Measurements from ENCODE around the gene XIRP2.
"Not testable (repeated sequence)": the region's sequence is repeated elsewhere in the genome, so short reads cannot be mapped to it uniquely, and the experiment has no call there.

Gene XIRP2

DNA sequence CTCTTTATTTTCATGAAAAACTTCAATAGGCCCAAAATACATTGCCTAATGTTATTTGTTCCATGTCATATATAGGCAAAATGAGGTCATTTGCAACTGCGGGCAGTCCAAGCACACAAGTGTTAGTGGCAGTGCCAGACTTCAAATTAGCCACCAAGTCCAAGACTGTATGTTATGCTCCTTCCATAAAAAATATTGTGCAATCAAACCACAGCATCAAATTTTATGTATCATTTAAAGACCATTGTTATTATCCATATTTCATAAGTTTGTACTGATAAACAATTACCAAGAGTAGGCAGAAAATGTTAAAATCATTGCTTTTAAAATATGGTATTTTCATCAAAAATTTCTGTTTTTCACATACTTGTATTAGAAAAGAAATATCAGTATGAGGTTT lies 54.1 kb downstream of the XIRP2 start:
- DNase-seq (ENCODE audit: low read depth), result no peak

DNA sequence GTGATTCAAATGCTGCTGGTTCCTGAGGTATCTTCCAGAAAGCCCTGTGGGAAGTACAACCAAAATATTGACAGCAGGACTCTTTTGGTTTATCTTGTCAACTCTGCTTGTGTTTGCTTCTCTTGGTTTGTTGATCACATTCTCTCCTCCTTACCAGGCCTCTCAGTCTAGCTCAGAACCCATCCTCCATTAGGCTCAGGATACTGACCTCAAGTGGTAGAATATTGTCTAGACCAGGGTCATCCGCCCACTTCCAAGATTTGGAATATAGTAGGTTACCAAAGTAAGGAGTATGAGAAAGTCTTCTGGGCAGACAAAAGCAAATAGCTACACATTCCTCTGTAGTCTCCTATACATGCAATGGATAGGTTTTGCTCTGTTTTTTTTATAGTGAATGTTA lies 56.6 kb downstream of the XIRP2 start:
- DNase-seq (ENCODE audit: low read depth), result no peak

- DNase-seq (ENCODE audit: low read depth), result no peak
Observed at GRCh38 chr2:166957686-166958085, 69.4 kb downstream of the XIRP2 start.

- DNase-seq (ENCODE audit: low read depth), result no peak
Observed at GRCh38 chr2:166958986-166959481, 70.8 kb downstream of the XIRP2 start.

DNA sequence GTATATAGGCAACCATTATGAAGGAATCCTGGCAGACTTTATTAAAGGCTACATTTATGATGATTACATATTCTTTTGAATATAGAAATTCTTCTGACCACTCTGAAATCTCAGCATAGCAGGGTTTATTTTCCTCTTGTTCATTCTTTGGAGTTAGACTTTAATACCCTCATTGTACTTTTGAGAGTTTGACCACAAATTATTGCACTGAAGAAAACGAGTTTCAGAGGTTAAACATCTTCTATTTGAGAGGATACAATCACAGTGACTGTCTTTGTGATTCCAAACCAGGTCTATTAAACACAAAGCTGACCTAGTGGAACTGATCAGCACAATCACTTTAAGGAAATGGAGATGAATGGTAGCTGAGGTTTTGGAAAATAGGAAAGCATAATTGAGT lies 71.3 kb downstream of the XIRP2 start:
- DNase-seq (ENCODE audit: low read depth), result no peak

DNA sequence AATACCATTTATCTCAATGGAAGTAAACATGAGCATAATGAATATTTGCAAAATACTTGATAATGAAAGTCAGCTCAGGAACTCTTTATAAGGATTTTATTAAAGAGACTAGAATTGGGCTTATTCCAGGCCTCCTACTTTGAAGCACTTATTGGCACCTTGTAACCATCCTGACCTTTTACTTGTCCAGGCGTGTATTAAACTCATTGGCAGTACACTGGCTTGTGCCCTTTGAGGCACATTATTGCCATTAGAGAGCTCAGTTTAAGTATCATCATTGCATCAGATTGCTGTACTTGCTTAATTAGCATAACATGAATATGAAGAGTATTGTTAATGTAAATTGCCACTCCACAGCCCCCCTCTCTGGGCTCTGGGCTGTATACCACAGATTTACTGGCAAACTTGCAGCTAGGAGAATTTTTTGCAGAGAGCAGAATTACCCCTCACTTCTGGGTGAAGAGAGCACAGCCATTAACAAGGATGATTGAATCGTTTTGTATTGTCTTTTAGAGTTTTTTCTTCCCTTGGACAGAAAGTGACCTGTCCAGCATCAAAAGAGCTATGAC lies 72.5 kb downstream of the XIRP2 start:
- DNase-seq (ENCODE audit: low read depth), result no peak

DNA sequence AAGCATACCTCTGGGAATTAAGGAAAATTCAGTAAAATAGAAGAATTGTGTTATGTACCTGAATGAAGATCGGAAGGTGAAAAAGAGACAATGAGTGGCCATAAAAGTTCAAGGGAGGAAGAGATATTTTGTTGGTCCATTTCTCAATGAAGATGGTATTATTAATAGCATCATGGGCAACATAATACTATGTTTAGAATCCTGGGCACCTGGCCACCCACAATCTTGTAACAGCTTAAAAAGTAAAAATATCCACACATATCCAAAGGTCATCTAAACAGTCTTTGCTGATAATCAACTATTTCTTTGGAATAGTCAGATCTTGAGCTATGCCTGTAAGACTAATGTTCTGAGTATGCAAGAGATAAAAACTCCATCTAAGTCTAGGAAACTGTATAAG lies 73.7 kb downstream of the XIRP2 start:
- no peak for DNase-seq (ENCODE audit: low read depth)

- DNase-seq (ENCODE audit: low read depth), result no peak
Observed at GRCh38 chr2:166969486-166969885, 81.2 kb downstream of the XIRP2 start.

DNA sequence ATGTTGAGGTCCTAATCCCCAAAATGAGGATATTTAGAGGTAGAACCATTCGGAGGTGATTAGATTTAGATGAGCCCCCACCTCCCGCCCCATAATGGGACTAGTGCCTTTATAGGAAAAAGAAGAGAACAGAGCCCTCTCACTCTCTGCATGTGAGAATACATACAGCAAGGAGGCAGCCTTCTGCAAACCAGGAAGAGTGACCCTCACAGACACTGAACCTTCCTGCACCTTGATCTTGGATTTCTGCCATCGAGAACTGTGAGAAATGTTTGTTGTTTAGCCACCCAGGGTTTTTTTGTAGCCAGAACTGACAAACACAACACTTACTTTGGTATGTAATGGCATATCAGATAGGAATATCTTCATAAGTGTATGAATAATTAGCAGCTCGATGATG lies 83.7 kb downstream of the XIRP2 start:
- DNase-seq (ENCODE audit: low read depth), result no peak

GRCh38 chr2:166972418-166972817 lies 84.1 kb downstream of the XIRP2 start:
- DNase-seq (ENCODE audit: low read depth), result no peak

GRCh38 chr2:166984188-166984587 lies 95.9 kb downstream of the XIRP2 start:
- DNase-seq (ENCODE audit: low read depth), result no peak

- no peak for DNase-seq (ENCODE audit: low read depth)
Observed at GRCh38 chr2:166984797-166985196, 96.5 kb downstream of the XIRP2 start.

GRCh38 chr2:166994588-166995336 lies 106.5 kb downstream of the XIRP2 start:
- no peak for DNase-seq (ENCODE audit: low read depth)

DNA sequence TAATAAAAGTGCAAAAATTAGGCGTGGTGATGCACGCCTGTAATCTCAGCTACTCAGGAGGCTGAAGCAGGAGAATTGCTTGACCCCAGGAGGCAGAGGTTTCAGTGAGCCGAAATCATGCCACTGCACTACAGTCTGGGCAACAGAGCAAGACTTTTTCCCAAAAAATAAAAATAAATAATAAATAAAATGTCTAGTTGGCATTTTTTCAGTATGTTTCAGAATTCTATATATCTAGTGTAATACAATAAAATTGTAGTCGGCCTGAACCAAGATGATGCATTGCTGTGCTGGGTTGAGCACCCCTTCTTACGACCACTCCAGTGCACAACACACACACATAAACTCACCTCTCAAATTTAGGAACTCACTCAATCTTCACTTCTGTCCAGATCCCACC lies 108.2 kb downstream of the XIRP2 start:
- DNase-seq (ENCODE audit: low read depth), result no peak

- no peak for DNase-seq (ENCODE audit: low read depth)
Observed at GRCh38 chr2:167001165-167001564, 112.9 kb downstream of the XIRP2 start.

- DNase-seq (ENCODE audit: low read depth), result no peak
Observed at GRCh38 chr2:167005096-167005495, 116.8 kb downstream of the XIRP2 start.

- no peak for DNase-seq (ENCODE audit: low read depth)
Observed at GRCh38 chr2:167013227-167013626, 124.9 kb downstream of the XIRP2 start.

- no peak for DNase-seq (ENCODE audit: low read depth)
Observed at GRCh38 chr2:167015806-167016205, 127.5 kb downstream of the XIRP2 start.

DNA sequence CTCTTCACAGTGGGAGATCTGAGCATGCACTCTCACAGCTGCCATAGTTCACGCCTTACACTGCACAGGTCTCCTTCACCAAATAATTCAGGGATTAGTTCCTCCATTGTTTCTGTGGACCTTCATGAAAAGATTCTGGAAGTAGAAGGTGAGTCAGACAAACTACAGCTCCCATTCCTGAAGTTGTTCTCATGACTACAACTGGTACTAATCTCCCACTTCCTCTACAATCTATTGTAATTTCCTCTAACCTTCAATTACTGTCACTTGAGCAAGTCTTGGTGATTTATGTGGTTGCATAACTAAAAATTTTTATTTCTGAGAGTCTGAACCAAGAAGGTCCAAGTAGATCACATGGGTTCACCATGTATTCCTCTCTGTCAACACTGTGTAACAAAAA lies 128.7 kb downstream of the XIRP2 start:
- DNase-seq (ENCODE audit: low read depth), result no peak

GRCh38 chr2:167018590-167018989 lies 130.3 kb downstream of the XIRP2 start:
- DNase-seq (ENCODE audit: low read depth), result no peak

DNA sequence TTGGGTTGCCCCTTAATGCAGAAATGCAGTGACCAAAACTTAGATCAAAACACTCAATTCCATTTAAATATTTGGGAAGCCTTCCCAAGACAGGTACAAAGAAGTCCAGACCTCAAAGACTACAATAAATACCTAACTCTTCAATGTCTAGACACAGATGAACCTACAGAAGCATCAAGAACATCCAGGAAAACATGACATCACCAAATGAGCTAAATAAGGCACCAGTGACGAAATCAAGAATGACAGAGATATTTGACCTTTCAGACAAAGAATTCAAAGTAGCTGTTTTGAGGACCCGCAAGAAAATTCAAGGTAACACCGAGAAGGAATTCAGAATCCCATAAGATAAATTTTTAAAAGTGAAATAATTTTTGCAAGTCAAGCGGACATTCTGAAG lies 140.2 kb downstream of the XIRP2 start:
- no peak for DNase-seq (ENCODE audit: low read depth)

GRCh38 chr2:167034976-167035375 lies 146.7 kb downstream of the XIRP2 start:
- DNase-seq (ENCODE audit: low read depth), result not testable (repeated sequence)

- no peak for DNase-seq (ENCODE audit: low read depth)
Observed at GRCh38 chr2:167048829-167049228, 160.5 kb downstream of the XIRP2 start.

DNA sequence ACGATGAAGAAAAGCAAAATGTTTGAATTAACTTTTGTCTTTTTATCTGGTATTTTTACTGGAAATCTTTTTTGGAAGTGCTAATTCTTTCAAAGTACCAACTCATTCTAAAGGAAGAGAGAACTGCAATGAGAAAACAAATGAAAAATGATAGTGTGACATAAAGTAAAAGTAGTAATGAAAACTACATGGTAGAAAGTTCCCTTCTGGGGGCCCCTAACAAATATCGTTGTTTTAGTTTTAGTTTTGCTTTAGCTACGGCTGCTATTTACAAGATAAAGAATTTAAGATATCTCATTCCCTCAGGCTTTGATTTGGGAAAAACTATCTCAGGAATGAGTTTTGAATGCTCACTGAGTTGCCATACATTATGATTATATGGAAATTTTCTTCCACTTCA lies 161.4 kb downstream of the XIRP2 start:
- DNase-seq (ENCODE audit: low read depth), result no peak

Measured in activated T-cell treated with anti-CD3 and anti-CD28 coated beads for 24 hours (primary cell).